Panc1 (cell line): ENCODE results near the gene EIF2S3B.

ENCODE experiments used
- POLR2AphosphoS5 ChIP-seq: IDR thresholded peaks from 2 replicates; pipeline ENCODE4 v1.6.1; 2012; ENCODE audit warnings: mild to moderate bottlenecking, low read depth, low read length, moderate library complexity
- TF ChIP-seq, protein P1 (sequence below), 2 experiments: IDR thresholded peaks; 2 replicates each; pipeline ENCODE4 v1.6.1; 2011 to 2012; ENCODE audit warnings: low read depth in 2 of 2, control low read depth in 1 of 2, low read length in 1 of 2, mild to moderate bottlenecking in 1 of 2, moderate library complexity in 1 of 2; ENCODE audit not compliant: insufficient read depth in 1 of 2
- TF ChIP-seq, protein P2 (sequence below): fragments of 450-650 bp; IDR thresholded peaks from 2 replicates; pipeline ENCODE4 v1.5.1; 2017; ENCODE audit warnings: mild to moderate bottlenecking

DNA sequence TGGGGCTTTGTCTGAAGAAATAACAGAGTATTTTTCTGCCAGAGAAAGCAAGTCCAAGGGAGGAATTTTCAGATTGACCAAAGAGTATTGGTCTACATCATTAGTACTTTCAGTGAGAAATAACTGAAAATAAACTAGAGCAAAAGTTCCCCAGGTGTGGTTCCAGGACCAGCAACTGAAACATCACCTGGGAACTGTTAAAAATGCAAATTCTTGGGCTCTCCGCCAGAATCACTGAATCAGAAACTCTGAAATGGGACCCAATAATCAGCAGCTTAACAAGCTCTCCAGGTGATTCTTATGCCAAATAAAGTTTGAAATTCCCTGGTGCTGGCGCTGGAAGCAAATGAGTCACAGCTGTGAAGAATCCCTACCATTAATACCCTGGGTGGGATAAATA, 52.1 kb downstream of the EIF2S3B start:
- TF ChIP-seq, protein P1, sequence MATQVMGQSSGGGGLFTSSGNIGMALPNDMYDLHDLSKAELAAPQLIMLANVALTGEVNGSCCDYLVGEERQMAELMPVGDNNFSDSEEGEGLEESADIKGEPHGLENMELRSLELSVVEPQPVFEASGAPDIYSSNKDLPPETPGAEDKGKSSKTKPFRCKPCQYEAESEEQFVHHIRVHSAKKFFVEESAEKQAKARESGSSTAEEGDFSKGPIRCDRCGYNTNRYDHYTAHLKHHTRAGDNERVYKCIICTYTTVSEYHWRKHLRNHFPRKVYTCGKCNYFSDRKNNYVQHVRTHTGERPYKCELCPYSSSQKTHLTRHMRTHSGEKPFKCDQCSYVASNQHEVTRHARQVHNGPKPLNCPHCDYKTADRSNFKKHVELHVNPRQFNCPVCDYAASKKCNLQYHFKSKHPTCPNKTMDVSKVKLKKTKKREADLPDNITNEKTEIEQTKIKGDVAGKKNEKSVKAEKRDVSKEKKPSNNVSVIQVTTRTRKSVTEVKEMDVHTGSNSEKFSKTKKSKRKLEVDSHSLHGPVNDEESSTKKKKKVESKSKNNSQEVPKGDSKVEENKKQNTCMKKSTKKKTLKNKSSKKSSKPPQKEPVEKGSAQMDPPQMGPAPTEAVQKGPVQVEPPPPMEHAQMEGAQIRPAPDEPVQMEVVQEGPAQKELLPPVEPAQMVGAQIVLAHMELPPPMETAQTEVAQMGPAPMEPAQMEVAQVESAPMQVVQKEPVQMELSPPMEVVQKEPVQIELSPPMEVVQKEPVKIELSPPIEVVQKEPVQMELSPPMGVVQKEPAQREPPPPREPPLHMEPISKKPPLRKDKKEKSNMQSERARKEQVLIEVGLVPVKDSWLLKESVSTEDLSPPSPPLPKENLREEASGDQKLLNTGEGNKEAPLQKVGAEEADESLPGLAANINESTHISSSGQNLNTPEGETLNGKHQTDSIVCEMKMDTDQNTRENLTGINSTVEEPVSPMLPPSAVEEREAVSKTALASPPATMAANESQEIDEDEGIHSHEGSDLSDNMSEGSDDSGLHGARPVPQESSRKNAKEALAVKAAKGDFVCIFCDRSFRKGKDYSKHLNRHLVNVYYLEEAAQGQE (IDR thresholded peaks at IDR 0.05; ENCODE audit: insufficient read depth in 1 of 2, low read depth in 2 of 2, low read length in 1 of 2) = no peak
- TF ChIP-seq, protein P2, sequence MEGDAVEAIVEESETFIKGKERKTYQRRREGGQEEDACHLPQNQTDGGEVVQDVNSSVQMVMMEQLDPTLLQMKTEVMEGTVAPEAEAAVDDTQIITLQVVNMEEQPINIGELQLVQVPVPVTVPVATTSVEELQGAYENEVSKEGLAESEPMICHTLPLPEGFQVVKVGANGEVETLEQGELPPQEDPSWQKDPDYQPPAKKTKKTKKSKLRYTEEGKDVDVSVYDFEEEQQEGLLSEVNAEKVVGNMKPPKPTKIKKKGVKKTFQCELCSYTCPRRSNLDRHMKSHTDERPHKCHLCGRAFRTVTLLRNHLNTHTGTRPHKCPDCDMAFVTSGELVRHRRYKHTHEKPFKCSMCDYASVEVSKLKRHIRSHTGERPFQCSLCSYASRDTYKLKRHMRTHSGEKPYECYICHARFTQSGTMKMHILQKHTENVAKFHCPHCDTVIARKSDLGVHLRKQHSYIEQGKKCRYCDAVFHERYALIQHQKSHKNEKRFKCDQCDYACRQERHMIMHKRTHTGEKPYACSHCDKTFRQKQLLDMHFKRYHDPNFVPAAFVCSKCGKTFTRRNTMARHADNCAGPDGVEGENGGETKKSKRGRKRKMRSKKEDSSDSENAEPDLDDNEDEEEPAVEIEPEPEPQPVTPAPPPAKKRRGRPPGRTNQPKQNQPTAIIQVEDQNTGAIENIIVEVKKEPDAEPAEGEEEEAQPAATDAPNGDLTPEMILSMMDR = no peak
- no peak for TF ChIP-seq POLR2AphosphoS5
